GM19372 (cell line): Measurements from ENCODE around the gene FUT7.

Experiments
- ATAC-seq: cut with Tn5 transposase; IDR thresholded peaks from one replicate; pipeline ENCODE4 v1.9.1; 2021; ENCODE audit warnings: mild to moderate bottlenecking, low read depth, moderate library complexity; ENCODE audit not compliant: unreplicated experiment

FUT7 gene

DNA sequence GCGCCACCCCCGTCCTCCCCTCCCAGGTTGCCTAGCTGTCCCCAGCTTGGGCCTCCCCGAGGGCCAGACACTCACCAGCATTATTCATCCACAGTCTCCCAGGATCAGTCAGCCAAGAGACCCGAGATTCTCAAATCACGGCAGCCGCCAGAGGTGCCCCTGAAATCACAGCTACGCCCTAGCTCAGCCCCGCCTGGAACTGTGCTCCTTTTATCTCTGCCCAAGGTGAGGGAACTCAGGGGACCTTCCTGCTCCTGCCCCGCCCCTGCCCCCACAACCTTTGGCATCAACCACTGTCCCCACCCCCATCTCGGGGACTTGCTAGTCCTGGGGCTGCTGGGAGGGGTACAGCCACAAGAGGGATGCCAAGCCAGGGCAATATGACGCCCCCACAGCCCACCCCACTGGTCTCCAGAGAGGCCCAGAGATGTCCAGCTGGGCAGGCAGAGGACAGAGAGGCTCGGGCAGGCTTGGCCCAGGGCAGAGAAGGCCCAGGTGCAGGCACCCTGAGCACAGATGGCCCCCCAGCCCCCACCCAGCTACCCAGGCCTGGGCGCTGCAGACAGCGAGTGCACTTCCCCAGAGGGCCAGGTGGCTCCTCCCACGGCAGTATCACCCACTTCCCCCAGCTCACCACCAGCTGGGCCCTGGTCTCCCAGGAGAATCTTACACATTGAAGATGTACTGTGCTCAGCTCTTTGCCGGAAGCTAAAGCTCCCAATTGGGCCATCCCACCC is at the start of gene FUT7:
Gene FUT7, minus strand, starts transcription at position 185 of the 737 bp plus-strand sequence. Its CDS starts 97 bp downstream, at position 88.
- no peak for ATAC-seq

DNA sequence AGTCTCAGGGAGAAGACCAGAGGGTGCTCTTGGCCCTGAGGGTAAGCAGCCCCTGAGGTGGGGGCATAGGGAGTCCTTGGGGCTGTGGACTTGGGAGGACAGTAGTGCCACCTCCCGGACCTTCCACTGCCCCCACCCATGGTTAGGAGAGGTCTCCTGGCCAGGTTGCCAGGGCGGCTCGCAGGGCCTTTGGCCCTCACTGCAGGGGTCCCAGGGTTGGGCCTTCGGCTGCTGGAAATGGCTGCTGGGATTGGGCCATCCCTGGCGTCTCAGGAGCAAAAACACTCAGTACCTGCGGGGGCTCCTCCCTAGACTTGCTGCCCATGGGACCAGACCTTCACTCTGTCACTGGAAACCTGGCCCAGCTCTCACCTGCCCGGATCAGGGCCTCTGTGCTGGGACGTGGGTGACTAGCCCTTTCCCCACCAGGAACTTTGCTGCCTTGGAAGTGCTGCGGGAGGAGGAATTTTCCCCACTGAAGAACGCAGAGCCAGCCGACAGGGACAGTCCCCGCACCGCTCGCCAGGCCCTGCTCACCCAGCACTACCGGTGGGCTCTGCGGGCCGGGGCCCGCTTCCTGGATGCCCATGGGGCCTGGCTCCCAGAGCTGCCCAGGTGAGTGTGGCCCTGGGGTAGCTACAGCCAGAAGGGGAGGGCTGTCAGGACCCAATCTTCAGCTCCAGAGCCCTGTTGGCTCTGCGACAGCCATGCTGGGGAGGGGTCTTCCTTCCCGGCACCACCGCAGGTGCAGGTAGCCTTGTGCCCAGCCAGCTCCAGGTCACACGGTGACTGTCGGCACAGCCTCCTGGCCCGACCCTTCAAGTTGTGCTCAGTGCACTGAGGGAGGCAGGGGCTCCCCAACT is 48.6 kb upstream of the FUT7 start:
- no peak for ATAC-seq

DNA sequence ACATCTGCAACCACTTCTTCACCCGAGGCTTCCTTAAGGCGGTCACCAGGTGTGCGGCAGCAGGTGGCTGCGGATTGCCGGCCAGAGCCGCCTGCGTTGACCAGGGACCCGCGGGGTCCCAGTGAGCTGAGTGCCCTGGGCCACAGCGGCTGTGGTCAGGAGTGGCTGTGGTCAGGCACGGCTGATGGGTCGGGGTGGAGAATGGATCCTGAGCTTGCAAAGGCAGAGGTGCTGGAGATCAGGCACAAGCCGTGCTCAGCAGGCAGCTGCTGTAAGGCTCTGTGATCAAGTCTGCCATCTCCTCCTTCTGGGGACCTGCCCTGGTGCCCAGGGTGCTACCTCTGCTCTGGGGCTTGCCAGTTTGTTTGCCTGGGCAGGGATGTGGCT is 47.5 kb upstream of the FUT7 start:
- no peak for ATAC-seq

DNA sequence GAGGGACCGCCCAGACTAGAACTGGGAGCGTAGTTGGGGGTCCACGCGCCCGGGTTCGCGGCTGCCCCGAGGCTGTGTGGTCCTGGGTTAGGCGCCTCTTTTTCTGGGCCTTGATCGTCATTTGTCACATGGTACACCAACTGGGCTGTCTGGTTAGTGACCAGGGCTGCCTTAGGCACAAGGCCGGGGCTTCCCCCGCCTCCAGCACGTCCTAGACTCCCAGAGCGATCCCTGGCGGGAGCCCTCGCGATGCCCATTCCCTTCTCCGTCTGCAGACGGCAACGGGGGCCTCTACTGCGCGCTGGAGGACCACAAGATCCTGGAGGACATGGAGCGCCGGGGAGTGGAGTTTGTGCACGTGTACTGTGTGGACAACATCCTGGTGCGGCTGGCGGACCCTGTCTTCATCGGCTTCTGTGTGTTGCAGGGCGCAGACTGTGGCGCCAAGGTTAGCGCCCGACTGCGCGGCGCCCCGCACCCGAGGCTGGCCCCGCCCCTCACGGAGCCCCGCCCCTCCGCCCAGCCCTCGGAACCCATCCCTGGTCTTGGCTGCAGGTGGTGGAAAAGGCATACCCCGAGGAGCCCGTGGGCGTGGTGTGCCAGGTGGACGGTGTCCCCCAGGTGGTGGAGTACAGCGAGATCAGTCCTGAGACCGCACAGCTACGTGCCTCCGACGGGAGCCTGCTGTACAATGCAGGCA is 47.0 kb upstream of the FUT7 start:
- no peak for ATAC-seq

- ATAC-seq: peak; percentile 21
Measured at GRCh38 chr9:137077758-137078693, 46.1 kb upstream of the FUT7 start.

GRCh38 chr9:137077010-137077747 is 45.3 kb upstream of the FUT7 start, which contains the start of gene UAP1L1:
UAP1L1 (plus strand) TSS chr9:137077517; CDS start chr9:137077533, 16 bp downstream.
- ATAC-seq: peak; percentile 55

DNA sequence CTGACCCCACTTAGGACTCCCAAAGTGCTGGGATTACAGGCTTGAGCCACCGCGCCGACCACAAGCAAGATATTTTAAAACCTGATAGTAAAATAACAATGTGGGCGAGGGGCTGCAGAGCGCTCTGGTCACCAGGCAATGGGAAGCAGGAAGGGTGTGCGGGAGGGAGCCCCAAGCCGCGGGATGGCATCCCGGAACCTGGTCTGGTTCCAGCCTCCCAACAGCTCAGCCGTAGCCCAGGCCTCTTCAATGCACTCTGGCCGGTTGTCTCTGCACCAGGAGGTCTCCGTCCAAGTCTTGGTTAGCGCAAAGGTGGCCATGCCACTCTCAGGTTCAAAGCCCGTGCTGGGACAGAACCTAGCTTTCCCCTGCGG is 44.7 kb upstream of the FUT7 start:
- ATAC-seq: no peak

DNA sequence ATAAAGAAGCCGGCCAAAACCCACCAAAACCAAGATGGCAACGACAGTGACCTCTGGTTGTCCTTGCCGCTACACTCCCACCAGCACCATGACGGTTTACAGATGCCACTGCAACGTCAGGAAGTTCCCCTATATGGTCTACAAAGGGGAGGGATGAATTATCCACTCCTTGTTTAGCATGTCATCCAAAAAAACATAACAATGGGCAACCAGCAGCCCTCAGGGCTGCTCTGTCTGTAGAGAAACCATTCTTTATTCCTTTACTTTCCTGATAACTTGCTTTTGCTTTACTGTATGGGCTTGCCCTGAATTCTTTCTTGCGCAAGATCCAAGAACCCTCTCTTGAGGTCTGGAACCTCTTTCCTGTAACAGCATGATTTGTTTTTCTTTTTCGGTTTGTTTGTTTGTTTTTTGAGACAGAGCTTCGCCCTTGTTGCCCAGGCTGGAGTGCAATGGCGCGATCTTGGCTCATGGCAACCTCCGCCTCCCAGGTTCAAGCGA is 43.4 kb upstream of the FUT7 start:
- no peak for ATAC-seq

GRCh38 chr9:137074657-137075274 is 42.9 kb upstream of the FUT7 start:
- ATAC-seq: no peak

GRCh38 chr9:137073992-137074399 is 42.1 kb upstream of the FUT7 start:
- no peak for ATAC-seq

DNA sequence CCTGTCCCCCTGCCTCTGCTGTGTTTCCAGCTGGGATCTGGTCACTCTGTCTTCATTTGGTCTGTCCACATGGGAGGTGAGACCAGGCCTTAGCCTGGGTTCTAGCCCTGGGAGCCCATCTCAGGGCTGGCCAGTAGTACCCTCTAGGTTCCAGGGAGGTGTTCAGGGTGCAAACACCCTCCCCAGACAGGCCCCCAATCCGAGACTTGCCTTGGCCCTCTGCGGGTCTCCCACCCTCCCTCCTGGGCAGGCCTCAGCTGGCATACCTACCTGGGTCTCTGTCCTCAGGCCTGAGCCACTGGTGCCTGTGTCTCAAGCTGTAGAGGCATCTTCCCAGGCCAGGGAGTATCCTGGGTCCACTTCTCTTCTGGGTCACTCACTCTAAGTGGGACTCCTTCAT is 39.4 kb upstream of the FUT7 start:
- no peak for ATAC-seq

- peak; percentile 5 for ATAC-seq
Measured at GRCh38 chr9:137070906-137071275, 39.0 kb upstream of the FUT7 start.

GRCh38 chr9:137070201-137070905 is 38.5 kb upstream of the FUT7 start, which contains the start of gene SAPCD2:
SAPCD2 (minus strand) TSS chr9:137070557; CDS start chr9:137070460, 97 bp downstream.
- peak; percentile 75 for ATAC-seq

DNA sequence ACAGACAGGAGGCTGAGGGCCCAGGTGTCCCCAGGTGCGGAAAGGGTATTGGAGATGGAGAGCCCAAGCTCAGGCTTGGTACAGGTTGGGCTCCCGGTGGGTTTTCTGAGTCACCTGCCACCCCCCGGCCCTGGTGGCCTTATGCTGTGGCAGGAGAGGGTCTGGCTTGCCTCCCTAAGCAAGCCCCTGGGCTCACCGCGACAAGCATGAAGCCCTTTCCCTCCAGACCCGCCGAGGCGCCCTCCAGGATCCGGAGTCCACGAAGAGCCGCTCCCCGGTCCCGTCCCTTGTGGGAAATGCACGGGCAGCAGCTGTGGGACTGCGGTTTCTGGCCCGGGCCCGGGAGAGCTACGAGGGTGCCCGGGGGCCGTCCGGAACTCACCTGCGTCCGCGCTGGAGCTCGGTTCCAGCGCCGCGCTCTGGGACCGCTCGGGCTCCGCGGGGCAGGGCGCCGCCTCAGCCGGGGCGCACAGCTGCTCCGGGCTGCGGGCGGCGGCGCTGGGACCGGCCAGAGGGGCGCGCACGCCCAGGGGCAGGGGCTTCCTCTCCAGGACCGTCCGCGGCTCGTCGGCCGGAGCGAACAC is 37.7 kb upstream of the FUT7 start:
- ATAC-seq: peak; percentile 13

GRCh38 chr9:137068539-137069507 is 36.9 kb upstream of the FUT7 start:
- ATAC-seq: no peak

DNA sequence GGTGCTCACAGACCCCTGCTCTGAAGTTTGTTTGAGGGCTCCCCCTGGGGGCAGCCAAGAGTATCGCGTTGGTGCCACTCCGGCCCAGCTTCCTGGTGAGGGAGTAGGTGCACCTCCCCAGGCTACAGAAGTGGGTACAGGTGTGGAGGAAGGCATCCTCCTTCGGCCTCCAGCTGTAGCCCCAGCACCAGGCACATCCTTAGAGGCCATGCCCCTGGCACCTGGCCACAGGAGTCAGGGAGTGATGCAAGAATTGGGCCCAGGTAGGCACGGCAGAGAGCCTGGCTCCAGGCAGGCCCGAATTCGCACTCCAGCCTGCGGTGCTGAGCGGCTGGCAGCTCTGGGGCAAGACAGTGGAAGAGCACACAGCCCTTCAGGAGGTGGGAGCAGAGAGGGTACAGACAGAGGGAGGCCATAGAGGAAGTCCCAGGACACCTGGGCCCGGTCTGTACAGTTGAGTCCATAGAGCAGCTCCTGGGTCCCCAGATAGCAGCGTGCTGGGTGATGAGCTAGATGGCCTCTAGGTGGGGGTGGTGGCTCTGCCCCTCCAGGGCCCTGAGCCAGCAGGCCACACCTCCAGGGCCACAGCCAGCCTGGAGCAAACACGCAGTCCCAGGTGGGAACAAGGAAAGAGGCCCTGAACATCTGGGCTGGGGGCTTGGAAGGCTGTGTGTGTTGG is 36.1 kb upstream of the FUT7 start:
- no peak for ATAC-seq
